ENCODE results near the gene SLC48A1.
A peak's percentile ranks its signal among the peaks of the same experiment; 100 is the strongest.

Gene SLC48A1

DNA sequence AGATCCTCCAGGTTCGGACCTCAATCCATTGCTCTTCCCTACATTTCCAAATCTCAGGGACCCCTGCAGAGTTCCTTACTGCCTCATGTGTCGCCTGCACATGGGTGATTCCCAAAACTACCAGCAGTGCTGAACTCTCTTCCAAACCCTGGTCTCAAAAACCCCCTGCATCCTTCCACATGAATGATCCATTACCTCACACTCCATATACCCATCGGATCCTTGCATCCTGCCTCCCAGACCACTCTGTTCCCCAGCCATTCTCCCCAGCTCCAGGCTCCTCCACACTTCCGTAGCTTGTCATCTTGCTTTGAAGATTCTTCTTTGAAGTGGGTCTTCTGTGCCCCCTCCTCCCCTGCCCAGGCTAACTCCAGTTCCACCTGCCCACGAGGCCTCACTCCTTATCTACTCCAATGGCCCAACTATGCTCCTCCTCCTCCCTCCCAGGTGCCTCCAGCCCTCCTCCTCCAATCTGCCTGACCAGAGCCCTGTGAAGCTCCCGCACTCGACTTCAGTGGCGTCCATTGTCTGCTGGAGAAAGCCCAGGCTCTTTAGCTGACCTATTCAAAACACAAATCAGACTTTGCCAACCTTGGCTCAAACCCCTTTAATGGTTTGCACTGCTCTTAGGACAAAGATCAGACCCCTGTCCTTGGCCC, 28.1 kb upstream of the SLC48A1 start:
- DNase-seq, result no peak

DNA sequence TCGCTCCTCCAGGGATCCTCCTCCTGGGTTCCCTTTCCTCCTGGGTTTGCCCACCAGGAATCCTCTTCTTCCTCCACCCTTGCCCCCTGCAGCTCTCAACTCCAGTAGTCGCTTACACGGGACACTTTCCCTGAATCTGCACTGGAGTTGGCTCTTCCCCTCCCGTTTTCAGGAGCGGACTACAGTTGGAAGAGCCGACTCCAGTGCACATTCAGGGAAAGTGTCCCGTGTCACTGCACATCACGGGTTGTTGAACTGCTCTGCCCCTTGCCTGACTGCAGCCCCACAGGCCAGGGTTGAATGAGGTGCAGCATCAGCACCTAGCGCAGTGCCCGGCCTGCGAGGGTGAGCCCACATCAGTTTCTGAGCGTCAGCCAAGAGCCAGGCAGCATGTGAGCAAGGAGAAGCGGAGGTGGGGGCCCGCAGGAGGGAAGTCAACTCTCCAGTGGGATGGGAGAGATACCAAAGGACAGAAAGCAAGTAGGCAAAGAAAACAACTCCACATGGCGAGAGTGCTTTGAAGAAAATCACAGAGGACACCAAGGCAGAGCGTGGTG, 27.5 kb upstream of the SLC48A1 start:
- no peak for DNase-seq

DNA sequence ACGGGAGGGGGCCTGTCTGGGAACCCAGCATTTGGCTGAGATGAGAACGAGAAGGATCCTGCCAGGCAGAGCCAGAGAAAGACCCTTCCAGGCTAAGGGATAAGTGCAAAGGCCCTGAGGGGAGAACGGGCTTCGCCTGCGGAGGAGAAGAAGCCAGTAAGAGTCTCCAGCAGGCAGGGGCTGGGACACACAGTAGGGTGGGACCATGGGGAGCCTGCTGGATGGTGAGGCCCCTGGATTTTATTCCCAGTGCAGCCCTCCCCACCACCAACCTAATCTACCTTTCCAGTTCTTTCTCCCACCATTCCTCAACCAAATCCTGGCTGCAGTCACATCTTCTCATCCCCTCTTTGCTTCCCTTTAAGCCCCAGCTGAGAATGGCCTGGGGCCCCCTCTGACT, 27.0 kb upstream of the SLC48A1 start:
- no peak for DNase-seq

DNA sequence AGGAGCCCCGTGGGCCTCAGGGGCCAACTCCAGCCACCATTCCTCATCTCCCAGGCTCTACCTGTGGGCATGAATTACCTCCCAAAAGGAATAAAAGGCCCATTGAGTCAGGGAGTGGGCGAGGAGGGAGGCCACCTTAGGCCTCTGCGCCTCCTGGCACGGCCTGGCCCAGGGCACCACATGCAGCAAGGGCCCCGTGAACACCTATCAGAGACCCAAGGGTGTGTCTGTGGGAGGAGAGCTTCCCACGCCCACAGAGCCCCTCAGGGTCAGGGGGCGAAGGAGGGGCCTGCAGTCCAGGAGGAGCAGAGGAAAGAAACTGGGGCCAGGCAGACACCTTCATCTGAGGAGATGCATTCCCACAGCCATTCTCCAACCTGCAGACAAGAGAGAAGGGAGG, 26.5 kb upstream of the SLC48A1 start:
- no peak for DNase-seq

DNA sequence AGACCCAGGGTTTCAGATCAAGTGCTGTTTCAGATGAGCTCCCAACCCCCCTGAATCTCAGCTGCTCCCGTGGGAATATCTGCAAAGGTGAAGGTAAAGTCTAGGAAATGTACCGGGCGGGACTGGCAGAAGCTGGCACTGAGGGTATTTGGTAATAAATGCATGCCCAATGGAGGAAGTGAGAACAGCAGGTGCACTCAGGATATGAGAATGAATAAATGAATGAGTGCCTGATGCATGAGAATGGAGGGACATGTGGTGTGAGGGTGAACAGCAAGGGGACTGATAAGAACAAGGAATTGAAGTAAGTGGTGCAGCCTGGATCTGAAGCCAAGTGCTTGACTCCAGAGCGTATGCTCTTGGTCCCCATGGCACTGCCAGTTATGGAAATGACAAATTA, 25.9 kb upstream of the SLC48A1 start:
- DNase-seq, result peak; percentile 16

DNA sequence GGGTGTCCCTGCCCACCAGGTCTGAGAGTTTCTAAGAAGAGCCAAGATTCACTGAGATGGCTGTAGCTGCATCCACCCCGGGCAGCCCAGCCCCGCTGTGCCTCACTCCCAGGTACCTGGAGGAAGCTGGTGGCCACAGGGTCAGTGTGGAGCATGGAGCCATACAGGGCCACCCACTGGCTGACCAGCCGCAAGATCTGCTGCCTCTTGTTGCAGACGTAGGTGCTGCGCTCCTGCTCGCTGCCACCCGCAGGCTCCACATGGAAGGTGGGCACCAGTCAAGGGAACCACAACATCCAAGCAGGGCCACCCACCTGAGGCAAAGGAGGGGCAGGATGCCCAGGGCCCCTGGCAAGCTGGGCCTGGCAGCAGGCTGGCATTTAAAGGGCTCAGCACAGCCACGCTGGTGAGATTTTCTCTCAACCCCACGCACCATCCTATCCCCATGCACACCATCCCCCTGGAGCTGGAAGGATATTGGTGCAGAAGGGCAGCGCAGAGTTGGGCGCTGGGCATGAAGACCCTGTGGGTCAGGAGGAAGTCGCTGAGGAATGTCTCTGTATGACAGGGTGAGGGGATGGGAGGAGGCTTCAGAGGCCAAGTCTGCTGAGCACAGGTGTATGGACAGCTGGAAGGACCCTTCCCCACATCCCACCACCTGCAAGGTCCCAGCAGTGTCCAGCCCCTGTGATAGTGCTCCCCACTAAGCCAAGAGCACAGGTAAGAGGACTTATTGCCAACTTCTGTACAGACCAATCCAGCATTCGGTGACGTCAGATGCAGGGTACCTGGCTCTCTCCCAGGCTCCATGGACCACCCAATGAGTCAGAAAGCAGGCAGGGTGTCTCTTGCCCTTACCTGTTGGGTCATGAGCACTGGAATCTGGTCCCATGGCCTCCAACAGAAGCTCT, 25.2 kb upstream of the SLC48A1 start:
- no peak for DNase-seq

DNA sequence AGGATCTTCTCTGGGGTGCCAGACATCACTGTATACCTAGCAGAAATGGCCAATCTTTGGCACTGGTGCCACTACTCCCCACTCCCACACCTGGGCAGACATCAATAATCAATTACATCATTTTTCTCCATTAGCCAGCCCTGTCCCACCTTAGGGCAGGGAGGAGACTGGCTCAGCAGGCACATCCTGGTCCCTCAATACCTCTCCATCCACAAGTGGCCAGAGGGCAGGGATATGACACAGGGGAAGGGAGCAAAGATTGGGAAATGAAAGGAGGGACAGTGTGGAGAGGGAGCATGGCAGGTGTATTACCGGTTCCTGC, 24.6 kb upstream of the SLC48A1 start:
- no peak for DNase-seq

DNA sequence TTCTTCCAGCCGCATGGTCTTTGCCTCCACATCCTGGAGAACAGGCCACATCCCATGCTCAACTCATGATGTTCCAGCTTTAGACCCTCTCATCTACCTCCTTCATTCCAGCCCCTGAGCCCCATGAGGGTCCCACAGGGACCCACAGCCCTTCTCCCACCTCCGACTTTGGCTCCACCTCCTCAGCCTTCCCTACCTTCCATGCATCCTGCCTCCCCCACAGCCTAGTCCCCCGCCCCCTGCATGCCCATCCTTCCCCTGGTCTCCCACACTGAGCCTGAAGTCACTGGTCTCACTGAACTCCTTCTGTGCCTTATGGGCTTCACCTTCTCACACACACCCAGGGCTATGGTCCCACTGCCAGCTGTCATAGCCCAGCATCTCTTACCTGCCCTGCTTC, 24.1 kb upstream of the SLC48A1 start:
- DNase-seq, result no peak

DNA sequence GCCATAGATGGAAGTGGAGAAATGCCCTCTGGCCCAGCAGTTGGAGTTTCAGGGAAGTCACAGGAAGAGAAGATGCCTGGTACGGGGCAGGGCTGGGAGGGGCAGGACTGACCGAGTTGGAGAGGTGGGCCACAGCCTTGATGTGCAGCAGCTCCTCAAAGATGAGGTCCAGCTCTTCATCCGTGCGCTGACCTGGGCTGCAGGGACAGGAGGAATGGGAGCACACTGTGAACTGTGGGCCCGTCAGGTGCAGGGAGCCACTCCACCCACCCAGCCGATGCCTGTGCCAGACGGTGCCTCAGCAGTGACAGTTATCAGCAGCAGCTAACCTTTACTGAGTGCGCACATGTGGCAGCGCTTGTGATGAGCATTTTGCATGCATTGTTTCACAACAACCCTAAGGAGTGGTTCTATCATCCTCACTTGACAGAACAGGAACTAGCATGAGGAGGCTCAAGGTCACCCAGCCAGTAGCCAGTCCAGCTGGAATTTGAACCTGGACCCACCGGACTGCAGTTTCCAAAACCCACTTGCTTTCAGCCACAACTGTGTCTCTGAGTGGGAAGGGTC, 22.7 kb upstream of the SLC48A1 start:
- no peak for DNase-seq

DNA sequence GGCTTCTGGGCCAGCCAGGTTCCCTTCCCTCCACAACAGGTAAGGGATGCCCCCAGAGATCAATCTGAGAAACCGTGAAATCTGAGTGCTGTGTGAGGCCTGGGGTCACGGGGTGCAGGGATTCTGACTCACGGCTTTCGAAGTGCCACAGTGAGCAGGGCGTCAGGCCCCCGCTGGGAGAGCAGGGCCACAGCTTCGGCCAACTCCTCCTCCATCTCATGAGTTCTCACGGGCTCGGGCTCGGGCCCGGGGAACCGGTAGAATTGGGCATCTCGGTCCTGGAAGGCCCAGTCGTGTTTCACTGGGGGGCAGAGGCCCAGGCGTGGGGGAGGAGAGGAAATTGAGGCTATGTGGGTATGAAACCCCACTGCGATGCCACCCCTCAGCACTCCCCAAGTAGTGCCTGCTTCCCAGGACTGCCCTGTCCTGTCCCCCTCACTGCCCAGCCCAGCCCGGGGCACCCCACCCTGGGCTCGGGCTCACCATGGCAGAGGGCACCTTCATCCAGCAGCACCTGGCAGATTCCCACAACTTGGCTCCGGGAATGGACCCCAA, 22.0 kb upstream of the SLC48A1 start:
- no peak for DNase-seq

DNA sequence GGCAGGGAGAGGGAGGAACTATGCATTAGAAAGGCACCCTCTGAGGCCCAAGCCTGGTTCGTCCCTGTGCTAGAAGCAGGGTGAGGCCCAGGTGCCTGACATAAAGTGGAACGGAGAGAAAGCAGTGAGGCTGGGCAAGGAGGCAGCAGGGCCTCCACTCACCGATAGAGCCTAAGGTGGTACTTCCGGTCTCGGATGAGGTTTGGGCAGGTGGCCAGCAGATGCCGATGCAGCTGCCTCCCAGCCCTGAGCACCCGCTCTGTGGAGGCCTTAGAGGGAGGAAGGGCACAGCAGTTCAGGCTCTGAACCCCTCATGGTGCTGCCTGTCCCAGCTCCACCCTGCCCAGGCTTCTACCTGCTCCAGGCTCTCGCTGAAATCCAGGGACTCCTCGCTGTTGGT, 21.5 kb upstream of the SLC48A1 start:
- no peak for DNase-seq

DNA sequence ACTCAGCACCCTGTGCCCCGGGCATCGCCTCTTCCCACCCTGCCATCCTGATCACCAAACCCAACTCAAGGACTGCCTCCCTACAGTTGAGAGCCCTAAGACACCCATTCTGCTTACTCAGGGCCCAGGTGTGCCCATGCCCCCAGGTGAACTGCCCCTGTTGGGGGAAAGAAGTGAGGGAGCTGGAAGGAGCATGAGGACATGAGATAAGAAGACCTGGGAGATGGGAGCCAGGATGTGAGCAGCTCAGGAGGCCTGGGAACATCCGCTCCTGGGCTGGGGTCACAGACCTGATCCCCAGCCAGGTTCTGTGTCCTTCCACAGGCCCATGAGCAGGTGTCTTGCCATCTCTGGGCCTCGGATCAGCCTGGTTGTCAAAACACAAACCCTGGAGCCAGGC, 20.9 kb upstream of the SLC48A1 start:
- no peak for DNase-seq

DNA sequence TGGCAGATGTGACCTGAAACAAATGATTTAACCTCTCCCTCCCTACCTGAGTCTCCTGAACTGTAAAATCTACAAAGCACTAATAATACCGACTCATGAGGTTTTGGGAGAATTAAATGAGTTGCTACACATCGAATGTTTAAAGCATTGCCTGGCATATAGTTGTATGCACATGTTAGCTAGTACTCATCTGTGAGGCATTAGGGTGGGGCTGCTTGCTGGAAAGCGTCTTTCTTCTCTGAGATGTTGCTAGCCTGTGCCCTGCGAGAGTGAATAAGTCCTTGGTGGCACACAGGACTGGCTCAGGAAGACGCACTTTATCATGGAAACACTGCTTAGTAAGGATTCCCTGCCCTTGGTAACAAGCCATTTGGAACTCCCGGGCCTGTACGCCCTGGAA, 20.5 kb upstream of the SLC48A1 start:
- DNase-seq, result no peak

DNA sequence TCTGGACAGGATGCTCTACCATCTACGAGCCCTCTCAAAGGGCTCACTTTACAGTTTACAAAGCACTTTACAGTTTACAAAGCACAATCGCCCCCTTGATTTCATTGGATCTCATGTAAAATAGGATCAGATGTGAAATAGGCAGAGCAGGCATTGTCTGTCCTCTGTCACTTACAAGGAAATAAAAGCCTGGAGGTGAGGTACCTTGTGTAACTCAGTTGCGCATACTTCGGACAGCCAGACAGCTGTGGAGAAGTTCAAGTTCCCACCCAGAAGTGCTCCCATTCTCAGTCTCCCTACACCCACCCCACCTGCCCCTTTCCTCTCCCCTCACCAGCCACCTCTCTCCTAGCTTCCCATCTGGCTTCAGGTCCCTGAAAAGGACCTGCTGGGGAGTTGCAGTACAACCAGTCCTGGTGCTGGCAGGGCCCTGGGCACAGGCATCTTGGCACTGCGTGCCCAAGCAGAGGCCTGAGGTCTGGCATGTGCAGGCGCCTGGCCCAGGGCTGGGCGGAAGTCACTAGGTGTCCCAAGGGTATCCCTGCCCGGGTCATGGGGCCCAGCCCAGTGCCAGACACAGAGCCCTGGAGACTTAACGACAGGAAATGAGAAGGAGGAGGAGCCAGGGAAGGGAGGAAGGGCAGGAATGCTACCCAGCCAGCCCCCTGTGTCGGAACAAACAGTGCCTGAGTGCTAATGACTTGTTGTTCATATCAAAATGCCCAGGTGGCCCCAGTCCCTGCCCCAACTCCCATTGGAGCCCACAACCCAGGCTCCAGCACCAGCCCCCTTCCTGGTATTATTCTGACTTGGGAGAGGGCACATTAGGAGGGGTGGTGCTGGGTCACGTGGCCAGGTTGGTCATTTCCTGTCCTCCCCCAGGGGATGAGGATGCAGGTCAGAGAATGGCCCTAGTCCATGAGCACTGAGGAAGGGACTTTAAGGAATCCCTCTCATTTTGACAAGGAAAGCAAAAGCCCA, 19.7 kb upstream of the SLC48A1 start:
- DNase-seq, result peak; percentile 85

DNA sequence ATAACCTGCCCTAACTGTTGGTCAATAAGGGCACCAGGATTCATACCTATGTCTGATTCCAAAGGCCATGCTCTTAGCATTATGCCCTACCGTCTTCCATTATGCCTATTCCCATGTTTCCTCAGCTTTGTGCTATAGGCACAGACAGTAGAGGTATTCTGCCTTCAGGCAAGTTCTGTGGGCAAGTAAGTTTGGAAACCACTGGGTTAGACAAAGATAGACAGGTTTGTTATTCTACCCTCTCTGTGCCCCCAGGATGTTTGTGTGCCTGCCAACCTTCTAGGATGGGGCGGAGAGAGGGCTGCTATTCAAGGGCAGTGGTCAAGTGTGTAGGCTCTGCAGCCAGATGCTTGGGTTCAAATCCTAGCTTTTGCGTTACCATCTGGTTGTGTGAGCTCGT, 18.9 kb upstream of the SLC48A1 start:
- DNase-seq, result no peak

DNA sequence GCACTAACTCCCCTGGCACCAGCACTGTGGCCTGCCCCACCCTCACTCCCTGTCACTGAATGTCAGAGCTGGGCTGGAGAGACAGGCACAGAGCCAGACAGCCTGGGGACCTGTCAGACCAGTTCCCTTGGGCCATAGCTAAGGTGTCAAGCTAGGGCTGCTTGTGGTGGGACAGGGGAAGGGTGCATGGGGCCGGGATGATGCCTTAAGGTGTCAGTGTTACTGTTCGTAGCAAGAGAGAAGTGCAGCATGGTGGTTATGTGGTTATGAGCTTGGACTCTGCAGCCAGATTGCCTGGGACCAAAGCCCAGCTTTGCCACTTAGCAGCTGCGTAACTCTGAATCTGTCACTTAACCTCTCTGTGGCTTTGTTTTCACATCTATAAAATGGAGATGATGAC, 18.2 kb upstream of the SLC48A1 start:
- DNase-seq, result no peak

DNA sequence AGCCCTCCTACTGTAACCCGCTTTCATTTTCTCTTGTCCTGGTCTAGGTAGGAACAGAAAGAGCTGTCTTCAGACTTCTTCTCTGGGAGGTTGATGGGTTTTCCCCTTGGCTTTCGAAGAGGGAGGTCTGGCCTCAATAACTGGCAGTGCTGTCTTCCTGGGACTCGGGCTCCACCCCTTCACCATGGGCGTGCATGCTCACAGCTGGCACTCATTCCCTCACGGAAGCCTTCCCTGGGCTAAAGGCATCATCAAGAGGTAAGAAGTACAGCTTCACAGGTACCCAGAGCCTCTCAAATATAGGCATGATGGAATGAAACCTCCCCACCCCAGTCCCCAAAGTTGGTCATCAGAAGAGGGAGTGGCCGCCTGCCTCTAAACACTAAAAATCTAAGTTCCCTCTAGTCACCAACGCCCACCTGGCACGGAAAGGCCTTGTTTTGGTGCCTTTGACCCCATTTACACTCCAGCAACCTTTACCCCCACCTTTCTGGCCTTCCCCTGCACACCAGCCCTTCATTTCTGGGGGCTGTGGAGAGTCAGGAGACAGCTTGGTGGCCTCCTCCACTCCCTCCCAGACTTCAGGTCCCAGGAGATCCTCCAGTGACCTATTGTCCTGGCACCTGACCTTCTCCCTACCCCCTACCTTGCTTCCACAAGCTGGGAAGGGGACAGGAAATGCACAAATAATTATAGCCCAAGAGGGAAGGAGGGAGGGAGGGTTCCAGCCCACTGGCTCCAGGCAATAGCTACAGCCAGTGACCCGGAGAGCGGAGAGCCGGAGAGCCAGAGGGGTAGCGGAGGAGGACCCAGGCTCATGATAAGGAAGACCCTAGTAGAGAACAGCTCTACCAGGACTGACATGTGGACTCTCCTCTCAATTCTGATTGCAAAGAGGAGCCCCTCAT, 17.1 kb upstream of the SLC48A1 start:
- DNase-seq, result peak; percentile 57

DNA sequence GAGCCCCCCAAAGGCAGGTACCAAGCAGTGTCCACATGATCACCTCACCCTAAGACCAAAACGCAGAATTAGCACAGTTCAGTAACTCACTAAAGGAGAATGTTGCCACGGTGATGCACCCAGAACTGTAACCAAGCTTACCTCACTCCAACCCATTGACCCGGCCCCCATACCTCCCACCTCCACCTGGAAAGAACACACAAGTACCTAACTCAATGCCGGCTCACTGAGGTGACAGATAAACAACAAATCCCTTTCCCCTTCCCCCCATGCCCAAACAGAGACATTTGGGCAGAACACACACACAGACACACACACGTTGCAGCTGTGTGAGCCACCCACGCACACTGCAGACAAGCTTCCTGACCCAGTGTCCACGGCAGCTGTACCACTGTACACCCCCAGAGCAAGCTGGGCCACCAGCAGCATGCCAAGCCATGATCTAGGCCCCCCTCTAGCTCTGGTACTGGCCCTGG, 15.6 kb upstream of the SLC48A1 start:
- DNase-seq, result no peak

DNA sequence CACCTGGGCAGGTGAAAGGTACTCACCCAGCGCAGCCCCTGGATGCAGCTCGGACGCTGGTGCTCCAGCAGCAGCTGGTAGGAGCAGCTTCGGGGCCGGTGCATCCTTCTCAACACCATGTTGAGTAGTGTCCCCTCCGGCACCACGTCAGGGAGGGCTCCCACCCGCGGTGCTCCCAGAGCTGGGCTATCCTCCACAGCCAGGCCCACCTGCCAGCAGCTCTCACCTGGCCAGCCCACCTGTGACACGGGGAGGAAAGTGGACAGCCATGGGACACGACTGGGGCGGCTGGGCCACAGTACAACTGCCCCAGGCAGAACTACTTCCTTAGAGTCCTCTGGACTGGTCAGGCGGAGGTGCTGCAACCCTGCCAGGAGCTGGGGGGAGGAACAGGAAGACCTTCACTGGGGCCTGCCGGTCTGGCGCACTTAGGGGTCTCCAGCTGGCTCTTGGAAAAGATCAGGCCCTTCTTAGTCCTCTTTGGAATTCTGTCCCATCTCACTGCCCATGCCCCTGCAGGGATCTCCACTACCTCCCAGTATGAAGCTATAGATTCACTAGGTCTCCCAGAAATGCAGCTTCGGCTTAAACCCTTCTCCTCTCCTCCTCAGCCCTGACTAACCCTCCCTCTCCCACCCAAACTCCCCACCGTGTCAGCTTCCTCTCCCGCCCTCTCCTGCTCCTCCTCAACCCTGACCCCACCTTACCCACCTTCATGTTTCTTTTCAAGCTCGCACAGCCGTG, 15.0 kb upstream of the SLC48A1 start:
- peak; percentile 47 for DNase-seq

DNA sequence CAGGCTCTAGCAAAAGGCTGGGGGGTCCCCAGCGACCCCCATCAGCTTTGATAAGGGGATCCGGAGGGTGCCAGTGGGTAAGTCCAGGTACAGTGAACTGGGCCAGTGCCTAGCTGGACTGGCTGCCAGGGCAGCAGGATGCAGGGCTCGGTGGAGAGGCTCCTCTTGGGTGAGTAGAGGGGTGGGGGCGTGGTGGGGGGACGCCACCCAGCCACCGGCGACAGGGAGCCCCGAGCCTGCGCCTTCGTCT, 14.5 kb upstream of the SLC48A1 start:
- DNase-seq, result no peak

Data from NCI-H69 (cell line).